Measurements from ENCODE around the gene HOXB4.

The HOXB4 gene

GRCh38 chr17:48532261-48532660 lies 45.9 kb downstream of the HOXB4 start:
- in situ Hi-C loops (cut with HindIII; ENCODE audit: low pct_unique_long_range_greater_than_20kb, low sequenced_read_pairs) = no loop called here
- TF ChIP-seq JUND (IDR thresholded peaks at IDR 0.05; ENCODE audit: low read depth) = no peak
- DNase-seq (ENCODE audit: low read depth in 1 of 2, low spot score in 1 of 2) = no peak

- no peak for TF ChIP-seq JUND (IDR thresholded peaks at IDR 0.05; ENCODE audit: low read depth)
- in situ Hi-C loops (cut with HindIII; ENCODE audit: low pct_unique_long_range_greater_than_20kb, low sequenced_read_pairs) = no loop called here
- DNase-seq (ENCODE audit: low read depth in 1 of 2, low spot score in 1 of 2) = no peak
These were observed 47.3 kb downstream of the HOXB4 start, which contains the start of gene HOXB1 for GRCh38 chr17:48530887-48531272. Gene HOXB1 (minus strand): TSS chr17:48531011. CDS start chr17:48530904, 107 bp downstream.

GRCh38 chr17:48530208-48530886 lies 47.8 kb downstream of the HOXB4 start:
- DNase-seq (ENCODE audit: low read depth in 1 of 2, low spot score in 1 of 2) = no peak
- TF ChIP-seq JUND (IDR thresholded peaks at IDR 0.05; ENCODE audit: low read depth) = no peak
- in situ Hi-C loops (cut with HindIII; ENCODE audit: low pct_unique_long_range_greater_than_20kb, low sequenced_read_pairs) = no loop called here

GRCh38 chr17:48529683-48530009 lies 48.5 kb downstream of the HOXB4 start:
- in situ Hi-C loops (cut with HindIII; ENCODE audit: low pct_unique_long_range_greater_than_20kb, low sequenced_read_pairs) = no loop called here
- TF ChIP-seq JUND (IDR thresholded peaks at IDR 0.05; ENCODE audit: low read depth) = no peak
- no peak for DNase-seq (ENCODE audit: low read depth in 1 of 2, low spot score in 1 of 2)

GRCh38 chr17:48528936-48529682 lies 49.0 kb downstream of the HOXB4 start:
- TF ChIP-seq JUND (IDR thresholded peaks at IDR 0.05; ENCODE audit: low read depth) = no peak
- DNase-seq (ENCODE audit: low read depth in 1 of 2, low spot score in 1 of 2) = no peak
- in situ Hi-C loops (cut with HindIII; ENCODE audit: low pct_unique_long_range_greater_than_20kb, low sequenced_read_pairs) = no loop called here

- DNase-seq (ENCODE audit: low read depth in 1 of 2, low spot score in 1 of 2) = peak; percentile 68 to 82
These were observed 49.8 kb downstream of the HOXB4 start for GRCh38 chr17:48528153-48528935.

GRCh38 chr17:48527547-48527932 lies 50.6 kb downstream of the HOXB4 start:
- no peak for TF ChIP-seq JUND (IDR thresholded peaks at IDR 0.05; ENCODE audit: low read depth)
- DNase-seq (ENCODE audit: low read depth in 1 of 2, low spot score in 1 of 2) = no peak
- in situ Hi-C loops (cut with HindIII; ENCODE audit: low pct_unique_long_range_greater_than_20kb, low sequenced_read_pairs) = no loop called here

More at GRCh38 chr17:48528153-48528935, 49.8 kb downstream of the HOXB4 start:
- in situ Hi-C loops (cut with HindIII; ENCODE audit: low pct_unique_long_range_greater_than_20kb, low sequenced_read_pairs) = no loop called here
- TF ChIP-seq JUND (IDR thresholded peaks at IDR 0.05; ENCODE audit: low read depth) = no peak

GRCh38 chr17:48526608-48527546 lies 51.3 kb downstream of the HOXB4 start:
- in situ Hi-C loops (cut with HindIII; ENCODE audit: low pct_unique_long_range_greater_than_20kb, low sequenced_read_pairs) = no loop called here

More at GRCh38 chr17:48526608-48527546, 51.3 kb downstream of the HOXB4 start:
- no peak for TF ChIP-seq JUND (IDR thresholded peaks at IDR 0.05; ENCODE audit: low read depth)
- no peak for DNase-seq (ENCODE audit: low read depth in 1 of 2, low spot score in 1 of 2)
